HG03575 (cell line): ENCODE measurements around the gene CASP9.

Source experiments
- ATAC-seq: cut with Tn5 transposase; IDR thresholded peaks from one replicate; pipeline ENCODE4 v1.9.1; 2021; ENCODE audit not compliant: unreplicated experiment, insufficient number of reproducible peaks, low FRiP score; ENCODE audit errors: extremely low read depth

Gene CASP9

DNA sequence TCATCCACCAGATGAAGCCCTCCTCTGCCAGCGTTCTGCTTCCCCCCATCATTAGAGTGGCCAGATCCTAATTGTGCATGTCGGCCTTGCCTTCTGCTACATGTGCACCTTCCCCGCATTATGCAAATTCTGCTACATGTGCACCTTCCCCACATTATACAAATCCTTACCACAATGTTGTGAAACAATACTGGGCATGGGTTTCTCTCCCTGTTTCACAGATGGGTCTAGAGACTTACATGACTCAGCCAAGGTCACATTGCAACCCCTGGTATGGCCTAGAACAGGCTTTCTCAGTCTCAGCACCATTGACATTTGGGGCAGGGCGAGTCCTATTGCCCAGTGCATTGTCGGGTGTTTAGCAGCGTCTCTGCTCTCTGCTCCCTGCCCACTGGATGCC lies 68.5 kb downstream of the CASP9 start:
- ATAC-seq = no peak

DNA sequence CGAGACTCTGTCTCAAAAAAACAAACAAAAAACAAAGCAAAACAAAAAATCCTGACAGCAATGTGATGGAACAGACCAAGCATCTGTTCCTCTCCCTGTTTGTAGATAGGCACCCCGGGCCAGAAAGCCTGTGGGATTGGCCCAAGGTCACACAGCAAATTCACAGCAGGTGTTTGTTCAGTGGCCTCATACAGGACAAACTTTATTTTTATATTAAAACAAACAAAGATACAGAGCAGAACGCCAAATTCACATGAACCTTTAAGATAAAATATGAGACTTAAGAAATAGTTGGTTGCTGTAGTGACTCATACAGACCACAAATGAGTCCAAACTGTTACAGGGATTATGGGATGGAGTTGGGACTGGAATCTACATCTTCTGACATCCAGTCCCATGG lies 69.8 kb downstream of the CASP9 start:
- ATAC-seq = no peak

GRCh38 chr1:15453734-15454133 lies 70.3 kb downstream of the CASP9 start:
- no peak for ATAC-seq

DNA sequence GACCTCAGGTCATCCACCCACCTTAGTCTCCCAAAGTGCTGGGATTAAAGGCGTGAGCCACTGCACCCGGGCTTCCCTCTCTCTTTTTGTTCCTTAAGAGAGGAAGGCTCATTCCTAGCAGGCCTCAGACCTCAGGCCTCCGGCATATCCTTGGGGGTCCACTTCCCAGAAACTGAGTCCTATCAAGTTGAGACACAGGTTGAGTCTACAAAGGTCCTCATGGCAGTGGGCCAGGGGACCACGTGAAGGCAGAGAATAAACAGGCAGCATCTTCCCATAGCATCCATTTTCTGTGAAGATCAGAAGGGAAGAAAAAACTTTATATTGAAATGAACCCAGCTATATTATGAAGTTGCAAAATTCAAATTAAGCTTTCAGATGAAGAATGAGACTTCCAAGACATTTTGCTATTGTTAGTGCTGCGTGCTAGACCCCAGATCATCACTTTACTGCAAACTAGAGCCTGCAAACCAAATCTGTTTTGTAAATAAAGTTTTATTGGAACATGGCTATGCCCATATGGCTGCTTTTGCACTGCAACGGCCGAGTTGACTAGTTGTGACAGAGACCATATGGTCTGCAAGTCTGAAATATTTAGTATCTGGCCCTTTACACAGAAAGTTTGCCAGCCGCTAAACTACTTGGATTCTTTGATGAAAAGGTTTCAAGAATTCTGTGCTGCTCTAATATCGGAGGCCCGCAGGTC lies 71.0 kb downstream of the CASP9 start:
- no peak for ATAC-seq

DNA sequence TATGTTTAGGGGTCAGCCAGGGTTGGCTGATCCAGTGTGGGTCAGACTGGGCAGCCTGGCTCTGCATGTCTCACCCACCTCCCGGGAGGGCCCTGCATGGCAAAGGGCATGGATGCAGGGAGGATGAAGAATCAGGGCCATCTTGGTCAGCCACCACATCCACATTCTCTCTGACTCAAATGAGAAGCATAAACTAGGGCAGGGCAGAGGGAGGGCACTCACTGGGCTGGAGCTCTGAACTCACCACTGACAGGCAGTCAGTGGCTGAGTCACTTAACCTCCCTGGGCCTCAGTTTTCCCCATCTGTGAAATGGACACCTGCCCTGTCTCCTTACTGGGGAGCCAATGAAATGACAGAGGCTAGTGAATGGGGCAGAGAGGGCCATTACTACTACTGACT lies 71.8 kb downstream of the CASP9 start:
- ATAC-seq = no peak

GRCh38 chr1:15451014-15451722 lies 72.8 kb downstream of the CASP9 start:
- ATAC-seq = no peak

DNA sequence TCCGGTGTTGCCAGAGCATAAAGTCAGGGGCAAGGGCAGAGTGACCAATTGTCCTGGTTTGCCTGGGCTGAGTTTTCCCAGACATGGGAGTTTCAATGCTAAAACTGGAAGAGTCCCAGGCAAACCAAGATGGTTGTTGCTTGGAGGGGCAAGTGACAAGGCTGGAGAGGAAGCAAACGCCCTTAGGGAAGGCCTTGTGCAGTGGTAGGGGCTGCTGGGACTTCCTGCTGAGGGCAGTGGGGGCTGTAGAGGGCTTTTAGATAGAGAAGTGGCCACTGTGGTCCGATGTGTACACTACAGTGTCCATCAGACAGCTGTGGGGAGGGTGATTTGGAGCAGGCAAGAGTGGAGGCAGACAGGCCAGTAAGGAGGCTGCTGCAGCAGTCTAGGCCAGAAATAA lies 74.4 kb downstream of the CASP9 start:
- no peak for ATAC-seq

DNA sequence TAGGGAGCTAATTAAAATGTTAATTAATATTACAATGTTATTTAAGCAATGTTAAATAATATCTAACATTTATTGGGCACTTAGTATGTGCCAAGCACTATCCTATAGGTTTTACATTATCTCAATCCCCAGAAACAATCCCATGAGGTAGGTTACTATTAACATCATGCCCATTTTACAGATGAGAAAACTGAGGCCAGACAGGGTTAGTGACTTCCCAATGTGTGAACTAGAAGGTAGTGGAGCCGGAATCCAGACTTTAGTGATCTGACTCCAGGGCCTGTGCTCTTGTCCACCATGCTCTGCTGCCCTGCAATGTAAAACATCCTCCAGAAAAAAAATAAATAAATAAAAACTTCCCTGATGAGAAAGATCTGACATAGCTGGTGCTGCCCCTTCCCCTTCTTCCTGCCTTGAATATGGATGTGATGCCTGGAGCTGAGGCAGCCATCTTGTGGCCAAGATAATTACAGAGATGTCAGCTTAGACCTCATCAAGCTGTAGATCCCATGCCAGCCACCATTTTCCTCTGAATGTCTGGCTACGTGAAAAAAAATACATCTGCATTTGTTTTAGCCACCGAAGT lies 75.0 kb downstream of the CASP9 start:
- ATAC-seq = no peak

DNA sequence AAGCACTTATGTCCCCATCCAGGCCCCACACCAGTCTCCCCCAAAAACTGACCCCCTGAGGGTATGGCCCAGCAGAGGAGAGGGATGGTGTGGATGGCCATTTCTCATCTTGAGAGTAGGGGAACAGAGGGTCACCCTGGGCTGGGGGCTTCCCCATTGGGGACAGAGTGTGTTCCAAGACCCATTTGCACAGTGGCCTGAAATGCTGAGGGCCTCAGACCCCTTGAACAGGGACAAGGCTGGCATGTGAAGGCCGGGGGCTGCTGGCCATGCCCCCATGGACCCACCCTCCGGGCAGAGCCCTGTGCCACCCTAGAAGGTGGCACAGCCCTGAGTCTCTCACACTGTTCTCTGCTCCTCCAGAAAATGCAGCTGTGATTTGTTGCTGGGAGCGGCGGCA lies 77.8 kb downstream of the CASP9 start:
- ATAC-seq = no peak

DNA sequence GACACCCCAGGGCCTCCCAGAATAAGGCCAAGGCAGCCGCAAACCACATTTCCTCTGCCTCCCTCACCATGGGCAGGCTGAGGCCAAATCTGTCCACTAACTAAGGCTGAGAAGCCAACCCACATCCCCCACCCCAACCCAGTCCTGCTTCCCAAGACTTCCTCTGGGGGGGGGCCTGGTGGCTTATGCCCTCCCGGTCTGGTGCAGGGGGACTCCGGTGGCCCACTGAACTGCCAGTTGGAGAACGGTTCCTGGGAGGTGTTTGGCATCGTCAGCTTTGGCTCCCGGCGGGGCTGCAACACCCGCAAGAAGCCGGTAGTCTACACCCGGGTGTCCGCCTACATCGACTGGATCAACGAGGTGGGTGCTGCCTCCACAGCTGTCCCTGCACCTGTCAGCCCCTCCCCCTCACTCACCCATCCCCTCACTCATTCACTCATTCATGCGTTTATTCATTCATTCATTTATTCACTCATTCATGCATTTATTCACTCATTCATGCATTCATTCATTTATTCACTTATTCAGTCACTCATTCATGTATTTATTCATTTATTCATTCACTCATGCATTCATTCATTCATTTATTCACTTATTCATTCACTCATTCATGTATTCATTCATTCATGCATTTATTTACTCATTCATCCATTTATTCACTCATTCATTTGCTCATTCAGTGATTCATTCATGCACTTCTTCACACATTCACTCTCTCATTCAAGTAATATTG lies 78.5 kb downstream of the CASP9 start:
- ATAC-seq = no peak

- ATAC-seq = no peak
Measured at GRCh38 chr1:15444468-15445389, 79.3 kb downstream of the CASP9 start.

- no peak for ATAC-seq
Measured at GRCh38 chr1:15443281-15443680, 80.7 kb downstream of the CASP9 start.

DNA sequence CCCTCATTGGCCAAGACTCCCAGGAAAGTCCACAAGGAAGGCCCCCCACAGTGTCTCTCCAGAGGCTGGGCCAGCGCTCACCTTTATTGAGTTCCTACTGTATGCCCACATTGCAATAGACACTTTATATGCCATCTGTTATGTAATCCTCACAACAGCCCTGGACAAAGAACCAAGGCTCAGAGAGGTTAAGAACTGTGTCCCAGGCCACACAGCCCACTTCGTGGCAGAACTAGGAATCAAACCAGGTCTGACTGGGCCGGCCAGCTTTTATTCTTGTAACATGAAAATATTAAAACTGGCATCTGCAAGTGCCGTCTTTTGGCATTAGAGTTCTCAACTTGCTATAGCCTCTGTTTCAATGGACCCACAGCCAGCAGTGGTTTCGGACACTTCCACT lies 81.3 kb downstream of the CASP9 start:
- ATAC-seq = no peak

- no peak for ATAC-seq
Measured at GRCh38 chr1:15442119-15442518, 81.9 kb downstream of the CASP9 start.
